ENCODE measurements around the gene HAAO. TPM values are rescaled to one million over a fixed set of nuclear protein-coding genes. Genes with fewer than 3 reads are reported as not detected.

HAAO gene
- total RNA-seq, 1 experiment from 2014 or later: 6.6 TPM

DNA sequence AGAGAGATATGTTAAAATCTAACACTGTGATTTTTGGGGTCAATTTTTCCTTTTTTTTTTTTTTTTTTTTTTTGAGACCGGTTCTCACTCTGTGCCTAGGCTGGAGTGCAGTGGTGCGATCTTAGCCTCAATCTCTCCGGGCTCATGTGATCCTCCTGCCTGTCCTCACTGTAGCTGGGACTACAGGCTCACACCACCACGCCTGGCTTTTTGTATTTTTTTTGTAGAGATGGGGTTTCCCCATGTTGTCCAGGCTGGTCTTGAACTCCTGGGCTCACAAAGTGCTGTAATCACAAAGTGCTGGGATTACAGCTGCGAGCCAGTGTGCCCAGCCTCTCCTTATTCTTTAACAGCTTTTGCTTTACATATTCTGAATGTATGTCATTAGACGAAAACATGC lies 2.9 kb upstream of the HAAO start:
- Histone ChIP-seq H2BK15ac (ENCODE audit: low read depth, low read length) (no peak overlapping the region), H4K91ac (ENCODE audit: insufficient read length, low read depth, low read length) (no peak overlapping the region), H3K23me2 (ENCODE audit: insufficient read length, low read depth, low read length, poor library complexity, severe bottlenecking) (peaks cover 13% of the 10 kb centered on the region), H3K56ac (ENCODE audit: insufficient read length, low read depth, low read length) (no peak overlapping the region), H4K8ac (replicated peaks; ENCODE audit: insufficient read length, low read depth, low read length) (no peak overlapping the region), H3K79me1 (ENCODE audit: insufficient read depth, low read depth, low read length, poor library complexity, severe bottlenecking) (no peaks in the 10 kb centered on the region), H2BK120ac (ENCODE audit: low read depth, low read length, poor library complexity, severe bottlenecking) (no peak overlapping the region), H3K14ac (ENCODE audit: insufficient read depth, low read length) (no peak overlapping the region), H4K20me1 (ENCODE audit: control insufficient read depth, insufficient read depth, insufficient read length) (no peaks in the 10 kb centered on the region), H2BK20ac (ENCODE audit: low read depth, low read length, poor library complexity, severe bottlenecking) (no peak overlapping the region), H3K4me2 (ENCODE audit: insufficient read depth, insufficient read length, low read length) (no peak overlapping the region), H3K27ac (ENCODE audit: insufficient read length, low read depth, low read length) (no peak overlapping the region), H3K18ac (ENCODE audit: insufficient read length, low read depth, low read length) (no peak overlapping the region), H2BK12ac (ENCODE audit: insufficient read length, low read depth, low read length) (no peak overlapping the region), H3K23ac (ENCODE audit: insufficient read length, low read depth, low read length) (no peak overlapping the region), H3K9ac (ENCODE audit: extremely low read depth, insufficient read length, low read length) (no peak overlapping the region), H3K79me2 (ENCODE audit: insufficient read depth, low read length) (no peaks in the 10 kb centered on the region), H3K27me3 (ENCODE audit: insufficient read depth, low read length) (peaks cover 7% of the 10 kb centered on the region; the same call in 1 of the 2 replicates), H2AK5ac (ENCODE audit: insufficient read length, low read length) (no peak overlapping the region), H3K4ac (ENCODE audit: low read depth, low read length) (no peak overlapping the region), H2AFZ (ENCODE audit: low read length) (no peak overlapping the region), H3K4me1 (ENCODE audit: insufficient read depth, low read length) (no peaks in the 10 kb centered on the region), H2BK5ac (ENCODE audit: insufficient read length, low read length) (no peak overlapping the region), H3K9me3 (ENCODE audit: control insufficient read depth, low read depth, low read length) (no peaks in the 10 kb centered on the region), H4K5ac (ENCODE audit: insufficient read length, low read depth, low read length) (no peak overlapping the region), H3T11ph (ENCODE audit: low read length) (no peak overlapping the region)
- DNase-seq: no peak
- no peak overlapping the region for H3K4me3 Mint-ChIP-seq
- TF ChIP-seq, protein P1, sequence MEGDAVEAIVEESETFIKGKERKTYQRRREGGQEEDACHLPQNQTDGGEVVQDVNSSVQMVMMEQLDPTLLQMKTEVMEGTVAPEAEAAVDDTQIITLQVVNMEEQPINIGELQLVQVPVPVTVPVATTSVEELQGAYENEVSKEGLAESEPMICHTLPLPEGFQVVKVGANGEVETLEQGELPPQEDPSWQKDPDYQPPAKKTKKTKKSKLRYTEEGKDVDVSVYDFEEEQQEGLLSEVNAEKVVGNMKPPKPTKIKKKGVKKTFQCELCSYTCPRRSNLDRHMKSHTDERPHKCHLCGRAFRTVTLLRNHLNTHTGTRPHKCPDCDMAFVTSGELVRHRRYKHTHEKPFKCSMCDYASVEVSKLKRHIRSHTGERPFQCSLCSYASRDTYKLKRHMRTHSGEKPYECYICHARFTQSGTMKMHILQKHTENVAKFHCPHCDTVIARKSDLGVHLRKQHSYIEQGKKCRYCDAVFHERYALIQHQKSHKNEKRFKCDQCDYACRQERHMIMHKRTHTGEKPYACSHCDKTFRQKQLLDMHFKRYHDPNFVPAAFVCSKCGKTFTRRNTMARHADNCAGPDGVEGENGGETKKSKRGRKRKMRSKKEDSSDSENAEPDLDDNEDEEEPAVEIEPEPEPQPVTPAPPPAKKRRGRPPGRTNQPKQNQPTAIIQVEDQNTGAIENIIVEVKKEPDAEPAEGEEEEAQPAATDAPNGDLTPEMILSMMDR (conservative IDR thresholded peaks at IDR 0.05): no peak
- peaks cover 0 to 4% of the 10 kb centered on the region in 2 experiments; a peak in 1 of 5 replicates for H3K9me3 Mint-ChIP-seq
- no peak overlapping the region for H3K27ac Mint-ChIP-seq
- peaks cover 32% of the 10 kb centered on the region for H3K27me3 Mint-ChIP-seq (ENCODE audit: low read depth)
- peaks cover 35% of the 10 kb centered on the region in 2 experiments for H3K4me1 Mint-ChIP-seq
- peaks cover 0 to 4% (median 2%) of the 10 kb centered on the region in 3 experiments; a peak in 5 of 7 replicates for H3K36me3 Mint-ChIP-seq (ENCODE audit: insufficient read depth in 1 of 3, low read depth in 3 of 3)
- WGBS (ENCODE audit: extremely low coverage, insufficient read length, low lambda C conversion rate): no CpG with 5 or more reads among the region's 6 CpGs

Measured in H9 (cell line).